DOHH2 (cell line): Measurements from ENCODE around the gene PTPN3.

Experiments used
- H3F3A ChIP-seq: fragments of 200-600 bp; sonication (generic), shearing (Covaris generic); 2 replicates; pipeline ENCODE4 v1.6.0; 2016; ENCODE audit warnings: antibody characterized with exemption, mild to moderate bottlenecking; ENCODE audit not compliant: control insufficient read depth, insufficient read depth
- H3K27ac ChIP-seq: fragments of 200-600 bp; sonication (generic); 2 replicates; pipeline ENCODE4 v1.5.1; 2014; ENCODE audit warnings: low read depth, mild to moderate bottlenecking, low read length, moderate library complexity
- H3K27me3 ChIP-seq: fragments of 200-600 bp; sonication (generic); 2 replicates; pipeline ENCODE4 v1.6.1; 2014; ENCODE audit warnings: mild to moderate bottlenecking, low read length, mixed read lengths; ENCODE audit not compliant: control insufficient read depth
- H3K36me3 ChIP-seq: fragments of 200-600 bp; sonication (generic); 2 replicates; pipeline ENCODE4 v1.6.1; 2014; ENCODE audit warnings: mild to moderate bottlenecking, low read length, moderate library complexity, mixed read lengths; ENCODE audit not compliant: control insufficient read depth
- H3K4me1 ChIP-seq: fragments of 200-600 bp; sonication (generic); 2 replicates; pipeline ENCODE4 v1.6.1; 2014; ENCODE audit warnings: mild to moderate bottlenecking, low read length, mixed read lengths; ENCODE audit not compliant: control insufficient read depth
- H3K4me2 ChIP-seq: fragments of 200-600 bp; sonication (generic); 2 replicates; pipeline ENCODE4 v1.6.0; 2014; ENCODE audit warnings: mild to moderate bottlenecking, low read length, moderate library complexity
- H3K4me3 ChIP-seq: fragments of 200-600 bp; sonication (generic); 2 replicates; pipeline ENCODE4 v1.5.1; 2014; ENCODE audit warnings: mild to moderate bottlenecking, low read length, mixed read lengths
- H3K79me2 ChIP-seq: fragments of 200-600 bp; sonication (generic); 2 replicates; pipeline ENCODE4 v1.6.1; 2014; ENCODE audit warnings: mild to moderate bottlenecking, low read length, mixed read lengths; ENCODE audit not compliant: control insufficient read depth
- H3K9me2 ChIP-seq: fragments of 200-600 bp; sonication (generic); replicated peaks from 2 replicates; pipeline ENCODE4 v1.6.1; 2014; ENCODE audit warnings: mild to moderate bottlenecking, low read length, mixed read lengths; ENCODE audit not compliant: control insufficient read depth
- H3K9me3 ChIP-seq: fragments of 200-600 bp; sonication (generic); 2 replicates; pipeline ENCODE4 v1.6.1; 2014; ENCODE audit warnings: antibody characterized with exemption, low read length, mixed read lengths; ENCODE audit not compliant: control insufficient read depth, insufficient read depth
- H4K20me1 ChIP-seq: fragments of 200-600 bp; sonication (generic); 2 replicates; pipeline ENCODE4 v1.6.0; 2014; ENCODE audit warnings: low read depth, mild to moderate bottlenecking, antibody characterized with exemption, low read length, moderate library complexity; ENCODE audit not compliant: control insufficient read depth, insufficient read depth
- EZH2phosphoT487 ChIP-seq: fragments of 200-600 bp; sonication (generic); IDR thresholded peaks from 2 replicates; pipeline ENCODE4 v1.6.1; 2017; ENCODE audit warnings: borderline replicate concordance, mild to moderate bottlenecking, antibody characterized with exemption, low read length, moderate library complexity, mixed read lengths
- TF ChIP-seq, protein P1 (sequence below): fragments of 200-600 bp; sonication (generic); IDR thresholded peaks from one replicate; pipeline ENCODE4 v1.5.1; 2014; ENCODE audit warnings: antibody characterized with exemption, mild to moderate bottlenecking, low read depth, low read length; ENCODE audit not compliant: poor library complexity, severe bottlenecking

PTPN3 gene

DNA sequence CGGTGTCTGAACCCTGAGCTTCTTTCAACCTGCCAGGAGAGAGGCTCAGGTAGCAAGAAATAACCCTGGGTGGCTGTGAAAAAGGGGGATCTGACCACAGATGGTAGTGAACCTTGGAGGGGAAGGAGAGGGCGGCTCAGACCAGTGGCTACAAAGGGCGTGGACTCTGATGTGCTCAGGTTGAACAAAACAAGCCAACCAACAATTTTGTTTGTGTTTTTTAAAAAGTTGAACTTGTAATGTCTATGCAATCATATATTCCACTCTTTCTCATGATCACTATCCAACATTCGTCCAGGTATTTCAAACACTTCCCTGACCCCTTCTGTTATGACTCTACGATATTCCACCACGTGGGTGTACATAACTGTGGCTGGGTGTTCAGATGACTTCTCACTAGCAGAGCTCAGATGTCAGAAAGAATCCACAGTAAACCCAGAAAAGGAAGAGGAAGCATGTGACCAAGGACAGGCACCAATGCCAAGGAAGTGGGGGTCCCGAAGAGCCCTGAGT is 20.0 kb downstream of the PTPN3 start:
- Histone ChIP-seq H3K9me3 (no peaks in the 10 kb centered on the region), H3K9me2 (no peaks in the 10 kb centered on the region), H3K36me3 (no peaks in the 10 kb centered on the region), H3K4me2 (no peak overlapping the region), H3K79me2 (no peaks in the 10 kb centered on the region), H3K27me3 (peaks cover 5% of the 10 kb centered on the region; the same call in 1 of the 2 replicates), H3K27ac (no peak overlapping the region), H3K4me1 (no peaks in the 10 kb centered on the region), H3F3A (no peaks in the 10 kb centered on the region), H3K4me3 (no peak overlapping the region), H4K20me1 (no peaks in the 10 kb centered on the region)
- TF ChIP-seq EZH2phosphoT487, result no peak
- TF ChIP-seq, protein P1, sequence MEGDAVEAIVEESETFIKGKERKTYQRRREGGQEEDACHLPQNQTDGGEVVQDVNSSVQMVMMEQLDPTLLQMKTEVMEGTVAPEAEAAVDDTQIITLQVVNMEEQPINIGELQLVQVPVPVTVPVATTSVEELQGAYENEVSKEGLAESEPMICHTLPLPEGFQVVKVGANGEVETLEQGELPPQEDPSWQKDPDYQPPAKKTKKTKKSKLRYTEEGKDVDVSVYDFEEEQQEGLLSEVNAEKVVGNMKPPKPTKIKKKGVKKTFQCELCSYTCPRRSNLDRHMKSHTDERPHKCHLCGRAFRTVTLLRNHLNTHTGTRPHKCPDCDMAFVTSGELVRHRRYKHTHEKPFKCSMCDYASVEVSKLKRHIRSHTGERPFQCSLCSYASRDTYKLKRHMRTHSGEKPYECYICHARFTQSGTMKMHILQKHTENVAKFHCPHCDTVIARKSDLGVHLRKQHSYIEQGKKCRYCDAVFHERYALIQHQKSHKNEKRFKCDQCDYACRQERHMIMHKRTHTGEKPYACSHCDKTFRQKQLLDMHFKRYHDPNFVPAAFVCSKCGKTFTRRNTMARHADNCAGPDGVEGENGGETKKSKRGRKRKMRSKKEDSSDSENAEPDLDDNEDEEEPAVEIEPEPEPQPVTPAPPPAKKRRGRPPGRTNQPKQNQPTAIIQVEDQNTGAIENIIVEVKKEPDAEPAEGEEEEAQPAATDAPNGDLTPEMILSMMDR, result no peak

DNA sequence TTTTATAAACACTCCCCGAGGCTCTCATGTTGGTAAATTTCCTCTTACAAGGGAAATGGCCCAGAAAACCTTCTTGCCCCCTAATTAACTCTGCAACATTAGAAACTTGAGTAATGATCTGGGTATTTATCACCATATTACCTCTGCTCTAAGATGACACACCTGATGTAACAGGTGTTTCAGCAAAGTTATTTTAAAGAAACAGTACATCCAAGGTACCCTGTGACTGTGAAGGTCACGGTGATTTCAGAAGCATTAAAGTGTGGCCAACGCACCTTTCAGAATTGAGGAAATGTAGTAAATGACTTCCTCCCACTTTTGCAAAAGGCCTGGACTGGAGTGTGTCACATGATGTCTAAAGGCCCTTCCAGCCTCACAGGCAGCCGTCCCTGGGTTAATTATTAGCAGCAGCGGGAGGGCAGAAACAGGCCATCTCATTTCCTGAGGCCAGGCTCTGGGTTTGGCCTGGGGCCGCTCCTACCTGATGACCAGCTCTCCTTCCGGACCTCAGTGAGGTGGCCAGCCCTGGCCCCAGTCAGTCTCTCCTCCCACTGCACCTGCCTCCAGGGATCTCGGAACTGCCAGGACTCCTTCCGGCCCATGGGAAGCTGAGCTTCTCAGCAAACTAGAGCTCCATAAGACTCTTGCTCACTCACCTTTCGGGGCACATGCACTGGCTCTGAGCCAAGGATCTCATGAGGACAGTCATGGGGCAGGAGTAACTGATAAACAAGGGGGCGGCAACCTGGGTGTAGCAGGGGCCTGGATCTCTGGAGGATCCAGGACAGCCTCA is 20.7 kb downstream of the PTPN3 start:
- H3F3A ChIP-seq, result no peaks in the 10 kb centered on the region
- peaks cover 7% of the 10 kb centered on the region; the same call in 1 of the 2 replicates for H3K27me3 ChIP-seq
- no peaks in the 10 kb centered on the region for H3K9me2 ChIP-seq
- no peak overlapping the region for H3K27ac ChIP-seq
- no peak overlapping the region for H3K4me2 ChIP-seq
- H3K4me1 ChIP-seq, result no peaks in the 10 kb centered on the region
- no peaks in the 10 kb centered on the region for H3K36me3 ChIP-seq
- no peaks in the 10 kb centered on the region for H3K9me3 ChIP-seq
- no peak for TF ChIP-seq EZH2phosphoT487
- TF ChIP-seq, protein P1, result no peak
- no peak overlapping the region for H3K4me3 ChIP-seq
- no peaks in the 10 kb centered on the region for H3K79me2 ChIP-seq
- H4K20me1 ChIP-seq, result no peaks in the 10 kb centered on the region

DNA sequence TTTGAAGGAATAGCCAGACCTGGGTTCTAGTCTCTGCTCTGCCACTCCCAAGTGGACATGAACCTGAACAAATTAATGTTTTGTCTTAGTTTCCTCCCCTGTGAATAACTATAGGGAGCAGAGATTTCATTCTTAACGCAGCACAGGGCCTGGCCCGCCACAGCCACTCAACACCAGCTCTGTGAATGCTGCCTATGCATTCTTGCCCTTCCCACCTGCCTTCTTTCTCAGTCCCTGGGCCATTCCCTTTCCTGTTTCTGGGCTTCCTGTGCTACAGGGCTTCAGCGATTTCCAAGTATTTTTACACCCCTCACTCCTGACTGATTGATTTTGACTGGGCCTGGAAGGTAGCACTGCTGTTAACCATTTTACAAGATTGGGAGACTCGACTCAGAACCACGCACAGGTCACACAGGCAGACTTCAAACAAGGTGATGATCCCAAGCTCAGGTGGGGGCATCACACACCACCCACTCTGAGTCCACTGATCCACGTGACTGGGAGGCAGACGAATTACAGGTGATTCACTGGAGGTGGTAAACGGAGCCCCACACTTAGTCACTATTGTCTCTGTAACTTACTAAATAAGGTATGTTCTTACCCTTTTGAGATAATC is 21.4 kb downstream of the PTPN3 start:
- H3K27ac ChIP-seq, result no peak overlapping the region
- H3K36me3 ChIP-seq, result no peaks in the 10 kb centered on the region
- no peaks in the 10 kb centered on the region for H3K4me1 ChIP-seq
- no peak for TF ChIP-seq EZH2phosphoT487
- TF ChIP-seq, protein P1, result no peak
- no peaks in the 10 kb centered on the region for H3K79me2 ChIP-seq
- H3K9me3 ChIP-seq, result no peaks in the 10 kb centered on the region
- H3K9me2 ChIP-seq, result no peaks in the 10 kb centered on the region
- H3F3A ChIP-seq, result no peaks in the 10 kb centered on the region
- H4K20me1 ChIP-seq, result no peaks in the 10 kb centered on the region
- no peak overlapping the region for H3K4me2 ChIP-seq
- peaks cover 11% of the 10 kb centered on the region; the same call in 1 of the 2 replicates for H3K27me3 ChIP-seq
- no peak overlapping the region for H3K4me3 ChIP-seq
